Stimulated activated CD4-positive, alpha-beta T cell treated with anti-CD3 and anti-CD28 coated beads, Interleukin-12 subunit alpha, Interleukin-12 subunit beta, amount 100 ng/mL, for 24 hours (primary cell): ENCODE data around the gene LAG3.

ENCODE experiments used
- DNase-seq, 2 experiments: peaks; one replicate each; pipeline ENCODE4 v3.0.0-alpha.2; 2020; ENCODE audit warnings: low read depth in 2 of 2

The LAG3 gene

GRCh38 chr12:6752921-6753771 is 19.2 kb upstream of the LAG3 start, which contains the start of gene MLF2:
Gene MLF2 (minus strand): TSS chr12:6753141. CDS start chr12:6752334, 807 bp downstream.
- DNase-seq, result peak; percentile 94 to 99

- DNase-seq, result no peak
These were observed 18.5 kb upstream of the LAG3 start for GRCh38 chr12:6753772-6754356.

- no peak for DNase-seq
These were observed 17.9 kb upstream of the LAG3 start for GRCh38 chr12:6754411-6754810.

- no peak for DNase-seq
These were observed 15.2 kb upstream of the LAG3 start for GRCh38 chr12:6757028-6757690.

GRCh38 chr12:6758506-6759095 is 13.7 kb upstream of the LAG3 start:
- no peak for DNase-seq

- DNase-seq, result no peak
These were observed 12.6 kb upstream of the LAG3 start for GRCh38 chr12:6759741-6760140.

GRCh38 chr12:6763380-6763779 is 8.9 kb upstream of the LAG3 start:
- DNase-seq, result no peak

GRCh38 chr12:6764011-6764828 is 8.1 kb upstream of the LAG3 start:
- no peak for DNase-seq

- no peak for DNase-seq
These were observed 7.2 kb upstream of the LAG3 start for GRCh38 chr12:6765048-6765633.

GRCh38 chr12:6765634-6766581 is 6.4 kb upstream of the LAG3 start, which contains the start of gene PTMS:
Gene PTMS (plus strand): TSS chr12:6766363. CDS start chr12:6766706, 343 bp downstream.
- no peak for DNase-seq

- DNase-seq, result no peak
These were observed 5.5 kb upstream of the LAG3 start for GRCh38 chr12:6766651-6767349.

GRCh38 chr12:6767353-6768319 is 4.7 kb upstream of the LAG3 start:
- no peak for DNase-seq

GRCh38 chr12:6768437-6768914 is 3.8 kb upstream of the LAG3 start:
- no peak for DNase-seq

- no peak for DNase-seq
These were observed 3.3 kb upstream of the LAG3 start for GRCh38 chr12:6768990-6769389.

- no peak for DNase-seq
These were observed 2.7 kb upstream of the LAG3 start for GRCh38 chr12:6769666-6770065.

- no peak for DNase-seq
These were observed 2.2 kb upstream of the LAG3 start for GRCh38 chr12:6770094-6770493.

GRCh38 chr12:6770600-6770999 is 1.7 kb upstream of the LAG3 start:
- DNase-seq, result no peak

GRCh38 chr12:6771091-6771495 is 1.2 kb upstream of the LAG3 start:
- no peak for DNase-seq
